HuH-7.5 (cell line): Measurements from ENCODE around the gene ITGB5.

Experiments used
- DNase-seq: peaks from one replicate; pipeline ENCODE4 v3.0.0; 2011; ENCODE audit warnings: low spot score

The ITGB5 gene

GRCh38 chr3:124867511-124867910 is 19.7 kb downstream of the ITGB5 start:
- no peak for DNase-seq

- DNase-seq: no peak
Measured at GRCh38 chr3:124862006-124862405, 25.2 kb downstream of the ITGB5 start.

- no peak for DNase-seq
Measured at GRCh38 chr3:124861041-124861440, 26.1 kb downstream of the ITGB5 start.

GRCh38 chr3:124860599-124860998 is 26.6 kb downstream of the ITGB5 start:
- no peak for DNase-seq

- DNase-seq: no peak
Measured at GRCh38 chr3:124859025-124859424, 28.1 kb downstream of the ITGB5 start.

- DNase-seq: no peak
Measured at GRCh38 chr3:124858275-124858674, 28.9 kb downstream of the ITGB5 start.

GRCh38 chr3:124856677-124857076 is 30.5 kb downstream of the ITGB5 start:
- no peak for DNase-seq

GRCh38 chr3:124854009-124854408 is 33.2 kb downstream of the ITGB5 start:
- no peak for DNase-seq

- DNase-seq: no peak
Measured at GRCh38 chr3:124853446-124853845, 33.7 kb downstream of the ITGB5 start.

- no peak for DNase-seq
Measured at GRCh38 chr3:124851905-124852304, 35.3 kb downstream of the ITGB5 start.

- DNase-seq: no peak
Measured at GRCh38 chr3:124851136-124851535, 36.0 kb downstream of the ITGB5 start.

- no peak for DNase-seq
Measured at GRCh38 chr3:124850633-124851032, 36.5 kb downstream of the ITGB5 start.

- DNase-seq: no peak
Measured at GRCh38 chr3:124850212-124850611, 37.0 kb downstream of the ITGB5 start.

GRCh38 chr3:124848300-124848699 is 38.9 kb downstream of the ITGB5 start:
- DNase-seq: no peak

GRCh38 chr3:124847863-124848262 is 39.3 kb downstream of the ITGB5 start:
- DNase-seq: no peak

- DNase-seq: no peak
Measured at GRCh38 chr3:124847051-124847450, 40.1 kb downstream of the ITGB5 start.

GRCh38 chr3:124846189-124846588 is 41.0 kb downstream of the ITGB5 start:
- no peak for DNase-seq

GRCh38 chr3:124845406-124845805 is 41.8 kb downstream of the ITGB5 start:
- DNase-seq: no peak

GRCh38 chr3:124843506-124844177 is 43.5 kb downstream of the ITGB5 start:
- DNase-seq: no peak

- no peak for DNase-seq
Measured at GRCh38 chr3:124843047-124843446, 44.1 kb downstream of the ITGB5 start.

GRCh38 chr3:124841517-124841916 is 45.6 kb downstream of the ITGB5 start:
- no peak for DNase-seq

GRCh38 chr3:124840331-124840730 is 46.8 kb downstream of the ITGB5 start:
- DNase-seq: no peak

GRCh38 chr3:124839896-124840295 is 47.3 kb downstream of the ITGB5 start:
- DNase-seq: no peak

- DNase-seq: no peak
Measured at GRCh38 chr3:124838963-124839362, 48.2 kb downstream of the ITGB5 start.
